SU-DHL-6 (cell line): Measurements from ENCODE around the gene PRR5.

ENCODE experiments used
- H2AFZ ChIP-seq: fragments of 200-600 bp; sonication (generic); 2 replicates; pipeline ENCODE4 v1.6.1; 2014; ENCODE audit warnings: low read depth, mild to moderate bottlenecking, moderate library complexity, mixed read lengths, antibody characterized with exemption, low read length; ENCODE audit not compliant: severe bottlenecking
- H3F3A ChIP-seq: fragments of 200-600 bp; shearing (Covaris generic); 2 replicates; pipeline ENCODE4 v1.6.0; 2016; ENCODE audit warnings: antibody characterized with exemption, mild to moderate bottlenecking; ENCODE audit not compliant: insufficient read depth
- H3K27ac ChIP-seq: fragments of 200-600 bp; sonication (generic); 2 replicates; pipeline ENCODE4 v1.5.1; 2016; ENCODE audit warnings: low read depth, mild to moderate bottlenecking, low read length, moderate library complexity, mixed read lengths
- H3K27me3 ChIP-seq: fragments of 200-600 bp; sonication (generic), shearing (Covaris generic); 2 replicates; pipeline ENCODE4 v1.6.0; 2014; ENCODE audit warnings: mild to moderate bottlenecking, low read length
- H3K36me3 ChIP-seq: fragments of 200-600 bp; sonication (generic); 2 replicates; pipeline ENCODE4 v1.6.1; 2014; ENCODE audit warnings: mild to moderate bottlenecking, low read length, mixed read lengths
- H3K4me2 ChIP-seq: fragments of 300-600, 200-600 bp; shearing (Covaris generic), sonication (generic); 2 replicates; pipeline ENCODE4 v1.6.0; 2014; ENCODE audit warnings: low read length, low read depth, mild to moderate bottlenecking; ENCODE audit not compliant: poor library complexity, severe bottlenecking
- H3K4me3 ChIP-seq: fragments of 200-600 bp; sonication (generic); 2 replicates; pipeline ENCODE4 v1.5.1; 2014; ENCODE audit warnings: antibody characterized with exemption, low read length, mild to moderate bottlenecking, mixed read lengths; ENCODE audit not compliant: insufficient read depth, poor library complexity, severe bottlenecking
- H3K79me2 ChIP-seq: fragments of 200-600 bp; sonication (generic); 2 replicates; pipeline ENCODE4 v1.6.1; 2014; ENCODE audit warnings: mild to moderate bottlenecking, low read length, moderate library complexity; ENCODE audit not compliant: insufficient read depth
- H3K9ac ChIP-seq: fragments of 200-600 bp; sonication (generic); 2 replicates; pipeline ENCODE4 v1.7.0; 2014; ENCODE audit warnings: mild to moderate bottlenecking, low read length
- H3K9me2 ChIP-seq: fragments of 200-600 bp; sonication (generic); replicated peaks from 2 replicates; pipeline ENCODE4 v1.6.1; 2014; ENCODE audit warnings: low read length; ENCODE audit not compliant: insufficient read depth
- H3K9me3 ChIP-seq: fragments of 200-600 bp; sonication (generic); 2 replicates; pipeline ENCODE4 v1.6.1; 2014; ENCODE audit warnings: low read length, mixed read lengths; ENCODE audit not compliant: insufficient read depth
- H4K20me1 ChIP-seq: fragments of 200-600 bp; sonication (generic); 2 replicates; pipeline ENCODE4 v1.6.1; 2014; ENCODE audit warnings: low read depth, mild to moderate bottlenecking, antibody characterized with exemption, low read length, moderate library complexity, mixed read lengths
- CTCF ChIP-seq: fragments of 200-600 bp; sonication (generic); IDR thresholded peaks from one replicate; pipeline ENCODE4 v1.5.1; 2017; ENCODE audit warnings: antibody characterized with exemption, mild to moderate bottlenecking, low read length, moderate library complexity; ENCODE audit not compliant: insufficient read depth, poor library complexity, severe bottlenecking
- EZH2phosphoT487 ChIP-seq: fragments of 200-600 bp; sonication (generic), shearing (Covaris generic); conservative IDR thresholded peaks from 2 replicates; pipeline ENCODE4 v1.6.1; 2018; ENCODE audit warnings: mild to moderate bottlenecking, antibody characterized with exemption, low read length, moderate library complexity, mixed read lengths

PRR5 gene

GRCh38 chr22:44729391-44730021 lies 27.5 kb downstream of the PRR5 start:
- H3K9ac ChIP-seq: no peak overlapping the region
- H3K4me2 ChIP-seq: no peak overlapping the region
- H3F3A ChIP-seq: no peaks in the 10 kb centered on the region
- no peaks in the 10 kb centered on the region for H3K36me3 ChIP-seq
- H2AFZ ChIP-seq: no peak overlapping the region
- no peaks in the 10 kb centered on the region for H3K9me3 ChIP-seq
- H3K9me2 ChIP-seq: no peaks in the 10 kb centered on the region
- TF ChIP-seq CTCF (no peak), EZH2phosphoT487 (no peak)
- no peak overlapping the region for H3K27ac ChIP-seq
- no peak overlapping the region for H3K4me3 ChIP-seq
- no peaks in the 10 kb centered on the region for H3K27me3 ChIP-seq
- no peaks in the 10 kb centered on the region for H3K79me2 ChIP-seq
- no peaks in the 10 kb centered on the region for H4K20me1 ChIP-seq

- H3K9me2 ChIP-seq: no peaks in the 10 kb centered on the region
- H3K9ac ChIP-seq: no peak overlapping the region
- H3K27me3 ChIP-seq: no peaks in the 10 kb centered on the region
- H3K4me2 ChIP-seq: no peak overlapping the region
- H2AFZ ChIP-seq: no peak overlapping the region
- H3K4me3 ChIP-seq: no peak overlapping the region
- H3K79me2 ChIP-seq: no peaks in the 10 kb centered on the region
- no peak overlapping the region for H3K27ac ChIP-seq
- no peaks in the 10 kb centered on the region for H3K36me3 ChIP-seq
- no peaks in the 10 kb centered on the region for H3F3A ChIP-seq
- no peaks in the 10 kb centered on the region for H4K20me1 ChIP-seq
- no peak for TF ChIP-seq CTCF
- TF ChIP-seq EZH2phosphoT487: no peak
- H3K9me3 ChIP-seq: no peaks in the 10 kb centered on the region
These were observed 28.0 kb downstream of the PRR5 start for GRCh38 chr22:44730022-44730393.

DNA sequence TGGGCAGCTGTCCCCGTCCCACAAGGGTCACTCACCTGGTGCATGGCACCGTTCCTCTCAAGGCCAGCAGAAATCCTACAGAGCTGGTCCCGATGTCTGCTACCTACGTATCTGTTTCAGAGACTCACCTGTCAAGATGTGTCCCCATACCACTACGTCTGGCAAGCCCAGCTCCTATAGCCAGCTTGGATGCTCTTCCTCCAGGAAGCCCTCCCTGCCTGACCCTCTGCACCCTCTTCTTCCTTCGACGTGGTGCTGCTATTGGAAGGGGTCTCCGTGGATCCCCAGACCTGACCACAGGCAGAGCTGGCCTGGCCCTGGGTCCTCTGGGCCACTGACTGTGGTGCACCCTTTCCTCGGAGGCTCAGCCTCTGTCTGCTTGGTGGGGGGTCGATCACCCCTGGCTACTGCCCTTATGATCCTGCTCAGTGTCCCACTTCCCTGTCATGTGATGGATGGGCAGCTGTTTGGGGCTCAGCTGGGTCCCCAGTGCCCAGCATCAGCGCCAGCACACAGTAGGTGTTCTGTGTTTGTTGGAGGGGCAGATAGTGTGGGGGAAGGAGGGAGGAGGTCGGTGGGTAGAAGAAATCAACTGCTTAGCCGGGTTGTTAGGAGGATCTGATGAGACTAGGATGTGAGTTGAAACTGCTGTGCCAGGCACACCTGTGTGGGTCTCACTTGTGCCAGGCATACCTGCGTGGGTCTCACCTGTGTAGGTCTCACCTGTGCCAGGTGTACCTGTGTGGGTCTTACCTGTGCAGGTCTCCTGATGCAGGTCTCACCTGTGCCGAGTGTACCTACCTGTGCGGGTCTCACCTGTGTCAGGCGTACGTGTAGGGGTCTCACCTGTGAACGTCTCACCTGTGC lies 28.7 kb downstream of the PRR5 start:
- Histone ChIP-seq H3K9me2 (no peaks in the 10 kb centered on the region), H3K9ac (no peak overlapping the region), H3K9me3 (no peaks in the 10 kb centered on the region), H2AFZ (no peak overlapping the region), H4K20me1 (no peaks in the 10 kb centered on the region), H3K27ac (no peak overlapping the region), H3K27me3 (no peaks in the 10 kb centered on the region), H3K79me2 (no peaks in the 10 kb centered on the region), H3K4me2 (no peak overlapping the region), H3F3A (no peaks in the 10 kb centered on the region), H3K4me3 (no peak overlapping the region), H3K36me3 (no peaks in the 10 kb centered on the region)
- TF ChIP-seq EZH2phosphoT487 (no peak), CTCF (no peak)
